HepG2 (cell line): ENCODE measurements around the gene DHH.

Experiments
- ZBTB4 ChIP-seq: sonication (generic); formaldehyde crosslinking; IDR thresholded peaks from 2 replicates; pipeline ENCODE4 v1.4.0; 2020; ENCODE audit warnings: missing genetic modification reagents, mild to moderate bottlenecking, borderline replicate concordance
- ZNF747 ChIP-seq: sonication (generic); formaldehyde crosslinking; IDR thresholded peaks from 2 replicates; pipeline ENCODE4 v1.8.1; 2023; ENCODE audit warnings: missing genetic modification reagents, mild to moderate bottlenecking, borderline replicate concordance

- TF ChIP-seq ZBTB4 (no peak), ZNF747 (no peak)
These were observed 43.2 kb downstream of the DHH start for GRCh38 chr12:49051373-49051764.
